DOHH2 (cell line): Measurements from ENCODE around the gene ZBTB8A.

Experiments used
- EZH2phosphoT487 ChIP-seq: fragments of 200-600 bp; sonication (generic); IDR thresholded peaks from 2 replicates; pipeline ENCODE4 v1.6.1; 2017; ENCODE audit warnings: borderline replicate concordance, mild to moderate bottlenecking, antibody characterized with exemption, low read length, moderate library complexity, mixed read lengths
- TF ChIP-seq, protein P1 (sequence below): fragments of 200-600 bp; sonication (generic); IDR thresholded peaks from one replicate; pipeline ENCODE4 v1.5.1; 2014; ENCODE audit warnings: antibody characterized with exemption, mild to moderate bottlenecking, low read depth, low read length; ENCODE audit not compliant: poor library complexity, severe bottlenecking

DNA sequence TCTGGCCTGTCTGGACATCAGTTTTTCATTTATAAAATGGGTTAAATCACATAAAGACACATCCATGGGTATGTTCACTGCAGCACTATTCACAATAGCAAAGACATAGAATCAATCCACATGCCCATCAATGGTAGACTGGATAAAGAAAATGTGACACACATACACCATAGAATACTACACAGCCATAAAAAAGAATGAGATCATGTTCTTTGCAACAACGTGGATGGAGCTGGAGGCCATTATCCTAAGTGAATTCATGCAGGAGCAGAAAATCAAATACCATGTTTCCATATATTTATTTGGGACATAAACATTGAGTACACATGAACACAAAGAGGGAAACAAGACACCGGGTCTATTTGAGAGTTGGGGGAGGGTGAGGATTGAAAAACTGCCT is 83.0 kb downstream of the ZBTB8A start:
- TF ChIP-seq, protein P1, sequence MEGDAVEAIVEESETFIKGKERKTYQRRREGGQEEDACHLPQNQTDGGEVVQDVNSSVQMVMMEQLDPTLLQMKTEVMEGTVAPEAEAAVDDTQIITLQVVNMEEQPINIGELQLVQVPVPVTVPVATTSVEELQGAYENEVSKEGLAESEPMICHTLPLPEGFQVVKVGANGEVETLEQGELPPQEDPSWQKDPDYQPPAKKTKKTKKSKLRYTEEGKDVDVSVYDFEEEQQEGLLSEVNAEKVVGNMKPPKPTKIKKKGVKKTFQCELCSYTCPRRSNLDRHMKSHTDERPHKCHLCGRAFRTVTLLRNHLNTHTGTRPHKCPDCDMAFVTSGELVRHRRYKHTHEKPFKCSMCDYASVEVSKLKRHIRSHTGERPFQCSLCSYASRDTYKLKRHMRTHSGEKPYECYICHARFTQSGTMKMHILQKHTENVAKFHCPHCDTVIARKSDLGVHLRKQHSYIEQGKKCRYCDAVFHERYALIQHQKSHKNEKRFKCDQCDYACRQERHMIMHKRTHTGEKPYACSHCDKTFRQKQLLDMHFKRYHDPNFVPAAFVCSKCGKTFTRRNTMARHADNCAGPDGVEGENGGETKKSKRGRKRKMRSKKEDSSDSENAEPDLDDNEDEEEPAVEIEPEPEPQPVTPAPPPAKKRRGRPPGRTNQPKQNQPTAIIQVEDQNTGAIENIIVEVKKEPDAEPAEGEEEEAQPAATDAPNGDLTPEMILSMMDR: no peak
- TF ChIP-seq EZH2phosphoT487: no peak
